Stimulated activated CD4-positive, alpha-beta T cell treated with anti-CD3 and anti-CD28 coated beads, Interleukin-12 subunit alpha, Interleukin-12 subunit beta, amount 100 ng/mL, for 24 hours (primary cell): ENCODE results near the gene IRX4.
"Not testable (repeated sequence)": the region's sequence is repeated elsewhere in the genome, so short reads cannot be mapped to it uniquely, and the experiment has no call there.

Source experiments
- DNase-seq, 2 experiments: peaks; one replicate each; pipeline ENCODE4 v3.0.0-alpha.2; 2020; ENCODE audit warnings: low read depth in 2 of 2

The IRX4 gene

GRCh38 chr5:1878050-1878849 is 4.5 kb downstream of the IRX4 start:
- no peak for DNase-seq

GRCh38 chr5:1877103-1878049 is 5.3 kb downstream of the IRX4 start:
- no peak for DNase-seq

- DNase-seq, result no peak
Measured at GRCh38 chr5:1876660-1877064, 6.1 kb downstream of the IRX4 start.

- no peak for DNase-seq
Measured at GRCh38 chr5:1875843-1876659, 6.7 kb downstream of the IRX4 start.

- DNase-seq, result no peak
Measured at GRCh38 chr5:1875281-1875842, 7.4 kb downstream of the IRX4 start.

- no peak for DNase-seq
Measured at GRCh38 chr5:1874771-1875220, 7.9 kb downstream of the IRX4 start.

- DNase-seq, result no peak
Measured at GRCh38 chr5:1874348-1874747, 8.4 kb downstream of the IRX4 start.

GRCh38 chr5:1873243-1873959 is 9.3 kb downstream of the IRX4 start:
- DNase-seq, result no peak

- DNase-seq, result no peak
Measured at GRCh38 chr5:1871441-1871840, 11.3 kb downstream of the IRX4 start.

GRCh38 chr5:1870435-1871272 is 12.1 kb downstream of the IRX4 start:
- DNase-seq, result not testable (repeated sequence)

- no peak for DNase-seq
Measured at GRCh38 chr5:1868886-1869475, 13.7 kb downstream of the IRX4 start.

- DNase-seq, result no peak
Measured at GRCh38 chr5:1867815-1868143, 14.9 kb downstream of the IRX4 start.

GRCh38 chr5:1867114-1867814 is 15.5 kb downstream of the IRX4 start:
- no peak for DNase-seq

- no peak for DNase-seq
Measured at GRCh38 chr5:1865948-1866347, 16.8 kb downstream of the IRX4 start.

- no peak for DNase-seq
Measured at GRCh38 chr5:1865486-1865885, 17.2 kb downstream of the IRX4 start.

GRCh38 chr5:1864896-1865440 is 17.8 kb downstream of the IRX4 start:
- DNase-seq, result no peak

- no peak for DNase-seq
Measured at GRCh38 chr5:1860949-1861348, 21.8 kb downstream of the IRX4 start.

GRCh38 chr5:1860021-1860610 is 22.6 kb downstream of the IRX4 start:
- DNase-seq, result no peak
